Panc1 (cell line): ENCODE data around the gene HS6ST3. TPM values are rescaled to one million over a fixed set of nuclear protein-coding genes. Genes with fewer than 3 reads are reported as not detected.

Source experiments
- ATAC-seq: fragments of 200-7000 bp; cut with Tn5 transposase; 2 replicates; pipeline ENCODE4 v1.9.1; 2020; ENCODE audit warnings: mild to moderate bottlenecking, moderate library complexity
- BruUV-seq: library from RNA; stranded (reverse); fragments of 400-500 nt; replicated peaks from 2 replicates; lab custom pipeline; 2021; lab: Mats Ljungman, UMichigan
- CTCF ChIA-PET: fragments of 300-600 bp; sonication (Branson Sonifier 250); formaldehyde crosslinking; loops from one replicate; lab custom pipeline; 2022; ENCODE audit warnings: antibody characterized with exemption; lab: Charles Lee
- POLR2A ChIA-PET: fragments of 300-600 bp; sonication (Branson Sonifier 250); formaldehyde crosslinking; loops from one replicate; lab custom pipeline; 2022; ENCODE audit warnings: antibody characterized with exemption; lab: Charles Lee
- DNase-seq: peaks from one replicate; pipeline ENCODE4 v3.0.0-alpha.2; 2010; ENCODE audit warnings: low read depth, low spot score
- H3K27ac ChIP-seq: 2 replicates; pipeline ENCODE4 v1.5.1; 2011; ENCODE audit warnings: mild to moderate bottlenecking, low read length, inconsistent platforms
- H3K27me3 ChIP-seq: fragments of 200-500 bp; sonication (Bioruptor generic); 2 replicates; pipeline ENCODE4 v1.6.0; 2014; ENCODE audit warnings: low read length, inconsistent platforms; ENCODE audit not compliant: control insufficient read depth, insufficient read depth
- H3K36me3 ChIP-seq: fragments of 200-500 bp; sonication (Bioruptor generic); 2 replicates; pipeline ENCODE4 v1.5.1; 2014; ENCODE audit warnings: inconsistent platforms, mild to moderate bottlenecking, low read length, moderate library complexity; ENCODE audit not compliant: control insufficient read depth, insufficient read depth
- H3K4me1 ChIP-seq: 2 replicates; pipeline ENCODE4 v1.5.1; 2011; ENCODE audit warnings: inconsistent platforms, mild to moderate bottlenecking, low read length, moderate library complexity; ENCODE audit not compliant: control insufficient read depth, insufficient read depth
- H3K4me3 ChIP-seq, 2 experiments: 2 replicates each; pipeline ENCODE4 v1.5.1; 2011 to 2012; ENCODE audit warnings: low read depth in 2 of 2, low read length in 2 of 2, mild to moderate bottlenecking in 2 of 2, inconsistent platforms in 1 of 2, moderate library complexity in 1 of 2
- H3K9me3 ChIP-seq: fragments of 200-500 bp; sonication (Bioruptor generic); 2 replicates; pipeline ENCODE4 v1.5.1; 2014; ENCODE audit warnings: low read depth, mild to moderate bottlenecking, inconsistent platforms, low read length, moderate library complexity; ENCODE audit not compliant: control insufficient read depth, insufficient read depth
- POLR2AphosphoS5 ChIP-seq: IDR thresholded peaks from 2 replicates; pipeline ENCODE4 v1.6.1; 2012; ENCODE audit warnings: mild to moderate bottlenecking, low read depth, low read length, moderate library complexity
- SIN3A ChIP-seq: IDR thresholded peaks from 2 replicates; pipeline ENCODE4 v1.6.1; 2012; ENCODE audit warnings: low read depth, mild to moderate bottlenecking, low read length, moderate library complexity, borderline replicate concordance; ENCODE audit not compliant: insufficient read depth
- TCF7L2 ChIP-seq: IDR thresholded peaks from 2 replicates; pipeline ENCODE4 v1.6.1; 2011; ENCODE audit warnings: mild to moderate bottlenecking, low read depth, low read length, inconsistent platforms
- in situ Hi-C: cut with HindIII; loops from 2 replicates; pipeline ENCODE4 v1.10.0; 2016; ENCODE audit warnings: low sequenced_read_pairs, low pct_unique_long_range_greater_than_20kb
- intact Hi-C: fragments of 100-400 bp; cut with micrococcal nuclease; formaldehyde crosslinking; loops from one replicate; pipeline ENCODE4 v1.10.0; 2022; ENCODE audit not compliant: unreplicated experiment
- total RNA-seq: library from RNA; stranded (reverse); gene quantifications from one replicate; pipeline ENCODE4 v1.2.1, GENCODE V29; 2021; ENCODE audit not compliant: unreplicated experiment
- TF ChIP-seq, protein P1 (sequence below), 2 experiments: IDR thresholded peaks; 2 replicates each; pipeline ENCODE4 v1.6.1; 2011 to 2012; ENCODE audit warnings: low read depth in 2 of 2, control low read depth in 1 of 2, low read length in 1 of 2, mild to moderate bottlenecking in 1 of 2, moderate library complexity in 1 of 2; ENCODE audit not compliant: insufficient read depth in 1 of 2
- TF ChIP-seq, protein P2 (sequence below): fragments of 450-650 bp; IDR thresholded peaks from 2 replicates; pipeline ENCODE4 v1.5.1; 2017; ENCODE audit warnings: mild to moderate bottlenecking

Gene HS6ST3
- total RNA-seq, 1 experiment from 2014 or later, result 0.13 TPM

DNA sequence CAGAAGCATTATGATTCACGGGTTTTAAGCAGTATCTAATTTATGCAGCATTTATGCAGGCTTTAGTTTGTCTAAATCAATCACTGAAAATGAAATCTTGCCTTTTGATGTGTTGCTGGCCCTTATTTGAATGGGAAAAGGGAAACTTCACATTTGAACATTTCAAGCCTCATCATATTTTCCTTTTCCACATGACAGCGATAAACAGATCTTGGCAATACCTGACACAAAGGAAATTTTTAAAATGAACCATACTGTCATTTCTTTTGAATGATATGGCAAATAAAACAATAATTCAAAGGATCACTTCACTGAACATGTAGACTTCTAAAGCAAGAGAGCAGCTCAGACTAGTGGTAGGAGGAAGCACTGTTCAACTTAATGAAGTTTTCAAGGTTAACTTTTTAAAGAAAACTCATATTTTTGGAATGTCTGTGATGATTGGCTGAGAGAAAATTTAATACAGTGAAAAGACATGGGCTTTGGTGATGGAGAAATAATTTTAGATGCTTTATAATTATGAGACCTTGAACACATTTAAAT, 706.3 kb downstream of the HS6ST3 start:
- ChIA-PET POLR2A (no interaction called here), CTCF (no interaction called here)
- intact Hi-C loops, result no loop called here
- in situ Hi-C loops, result no loop called here
- Histone ChIP-seq H3K27me3 (no peaks in the 10 kb centered on the region), H3K9me3 (no peaks in the 10 kb centered on the region), H3K27ac (no peak overlapping the region), H3K4me1 (no peaks in the 10 kb centered on the region), H3K4me3 (no peak overlapping the region), H3K36me3 (no peaks in the 10 kb centered on the region)
- TF ChIP-seq SIN3A (no peak), TCF7L2 (no peak), POLR2AphosphoS5 (no peak)
- TF ChIP-seq, protein P1, sequence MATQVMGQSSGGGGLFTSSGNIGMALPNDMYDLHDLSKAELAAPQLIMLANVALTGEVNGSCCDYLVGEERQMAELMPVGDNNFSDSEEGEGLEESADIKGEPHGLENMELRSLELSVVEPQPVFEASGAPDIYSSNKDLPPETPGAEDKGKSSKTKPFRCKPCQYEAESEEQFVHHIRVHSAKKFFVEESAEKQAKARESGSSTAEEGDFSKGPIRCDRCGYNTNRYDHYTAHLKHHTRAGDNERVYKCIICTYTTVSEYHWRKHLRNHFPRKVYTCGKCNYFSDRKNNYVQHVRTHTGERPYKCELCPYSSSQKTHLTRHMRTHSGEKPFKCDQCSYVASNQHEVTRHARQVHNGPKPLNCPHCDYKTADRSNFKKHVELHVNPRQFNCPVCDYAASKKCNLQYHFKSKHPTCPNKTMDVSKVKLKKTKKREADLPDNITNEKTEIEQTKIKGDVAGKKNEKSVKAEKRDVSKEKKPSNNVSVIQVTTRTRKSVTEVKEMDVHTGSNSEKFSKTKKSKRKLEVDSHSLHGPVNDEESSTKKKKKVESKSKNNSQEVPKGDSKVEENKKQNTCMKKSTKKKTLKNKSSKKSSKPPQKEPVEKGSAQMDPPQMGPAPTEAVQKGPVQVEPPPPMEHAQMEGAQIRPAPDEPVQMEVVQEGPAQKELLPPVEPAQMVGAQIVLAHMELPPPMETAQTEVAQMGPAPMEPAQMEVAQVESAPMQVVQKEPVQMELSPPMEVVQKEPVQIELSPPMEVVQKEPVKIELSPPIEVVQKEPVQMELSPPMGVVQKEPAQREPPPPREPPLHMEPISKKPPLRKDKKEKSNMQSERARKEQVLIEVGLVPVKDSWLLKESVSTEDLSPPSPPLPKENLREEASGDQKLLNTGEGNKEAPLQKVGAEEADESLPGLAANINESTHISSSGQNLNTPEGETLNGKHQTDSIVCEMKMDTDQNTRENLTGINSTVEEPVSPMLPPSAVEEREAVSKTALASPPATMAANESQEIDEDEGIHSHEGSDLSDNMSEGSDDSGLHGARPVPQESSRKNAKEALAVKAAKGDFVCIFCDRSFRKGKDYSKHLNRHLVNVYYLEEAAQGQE (IDR thresholded peaks at IDR 0.05; ENCODE audit: insufficient read depth in 1 of 2, low read depth in 2 of 2, low read length in 1 of 2), result no peak
- TF ChIP-seq, protein P2, sequence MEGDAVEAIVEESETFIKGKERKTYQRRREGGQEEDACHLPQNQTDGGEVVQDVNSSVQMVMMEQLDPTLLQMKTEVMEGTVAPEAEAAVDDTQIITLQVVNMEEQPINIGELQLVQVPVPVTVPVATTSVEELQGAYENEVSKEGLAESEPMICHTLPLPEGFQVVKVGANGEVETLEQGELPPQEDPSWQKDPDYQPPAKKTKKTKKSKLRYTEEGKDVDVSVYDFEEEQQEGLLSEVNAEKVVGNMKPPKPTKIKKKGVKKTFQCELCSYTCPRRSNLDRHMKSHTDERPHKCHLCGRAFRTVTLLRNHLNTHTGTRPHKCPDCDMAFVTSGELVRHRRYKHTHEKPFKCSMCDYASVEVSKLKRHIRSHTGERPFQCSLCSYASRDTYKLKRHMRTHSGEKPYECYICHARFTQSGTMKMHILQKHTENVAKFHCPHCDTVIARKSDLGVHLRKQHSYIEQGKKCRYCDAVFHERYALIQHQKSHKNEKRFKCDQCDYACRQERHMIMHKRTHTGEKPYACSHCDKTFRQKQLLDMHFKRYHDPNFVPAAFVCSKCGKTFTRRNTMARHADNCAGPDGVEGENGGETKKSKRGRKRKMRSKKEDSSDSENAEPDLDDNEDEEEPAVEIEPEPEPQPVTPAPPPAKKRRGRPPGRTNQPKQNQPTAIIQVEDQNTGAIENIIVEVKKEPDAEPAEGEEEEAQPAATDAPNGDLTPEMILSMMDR, result no peak; the same call in 1 of the 2 replicates
- ATAC-seq (no peak), DNase-seq (no peak)
- no TSS peak for BruUV-seq

DNA sequence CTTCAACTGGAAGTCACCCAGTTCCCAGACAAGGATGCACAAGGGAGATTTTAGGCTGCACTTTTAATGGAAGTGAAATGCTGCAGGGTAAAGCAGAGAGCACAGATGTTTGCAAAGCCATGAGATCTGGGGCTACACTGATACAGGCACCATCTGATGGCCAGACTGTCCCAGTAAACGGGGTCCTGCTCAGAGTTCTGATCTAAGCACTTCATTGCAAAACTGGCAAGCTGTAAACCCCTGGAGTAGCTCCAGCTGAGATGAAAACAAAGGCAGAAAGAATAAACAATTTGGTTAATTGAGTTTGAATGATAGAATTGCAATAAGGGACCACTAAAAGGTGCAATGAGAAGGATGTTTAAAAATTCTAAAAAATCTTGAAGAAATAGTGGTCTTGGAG, 707.2 kb downstream of the HS6ST3 start:
- intact Hi-C loops (no loop called here), in situ Hi-C loops (no loop called here)
- no peaks in the 10 kb centered on the region for H3K36me3 ChIP-seq
- no TSS peak for BruUV-seq
- H3K27ac ChIP-seq, result no peak overlapping the region
- H3K9me3 ChIP-seq, result no peaks in the 10 kb centered on the region
- TF ChIP-seq TCF7L2 (no peak), SIN3A (no peak), POLR2AphosphoS5 (no peak)
- TF ChIP-seq, protein P2, result no peak
- TF ChIP-seq, protein P1 (IDR thresholded peaks at IDR 0.05; ENCODE audit: insufficient read depth in 1 of 2, low read depth in 2 of 2, low read length in 1 of 2), result no peak
- CTCF ChIA-PET, result no interaction called here
- H3K4me1 ChIP-seq, result no peaks in the 10 kb centered on the region
- POLR2A ChIA-PET, result no interaction called here
- DNase-seq (no peak), ATAC-seq (no peak)
- no peaks in the 10 kb centered on the region for H3K27me3 ChIP-seq
- H3K4me3 ChIP-seq, result no peak overlapping the region
